ENCODE results near the gene BORCS8.
"Not testable (repeated sequence)": the region's sequence is repeated elsewhere in the genome, so short reads cannot be mapped to it uniquely, and the experiment has no call there.

Gene BORCS8

DNA sequence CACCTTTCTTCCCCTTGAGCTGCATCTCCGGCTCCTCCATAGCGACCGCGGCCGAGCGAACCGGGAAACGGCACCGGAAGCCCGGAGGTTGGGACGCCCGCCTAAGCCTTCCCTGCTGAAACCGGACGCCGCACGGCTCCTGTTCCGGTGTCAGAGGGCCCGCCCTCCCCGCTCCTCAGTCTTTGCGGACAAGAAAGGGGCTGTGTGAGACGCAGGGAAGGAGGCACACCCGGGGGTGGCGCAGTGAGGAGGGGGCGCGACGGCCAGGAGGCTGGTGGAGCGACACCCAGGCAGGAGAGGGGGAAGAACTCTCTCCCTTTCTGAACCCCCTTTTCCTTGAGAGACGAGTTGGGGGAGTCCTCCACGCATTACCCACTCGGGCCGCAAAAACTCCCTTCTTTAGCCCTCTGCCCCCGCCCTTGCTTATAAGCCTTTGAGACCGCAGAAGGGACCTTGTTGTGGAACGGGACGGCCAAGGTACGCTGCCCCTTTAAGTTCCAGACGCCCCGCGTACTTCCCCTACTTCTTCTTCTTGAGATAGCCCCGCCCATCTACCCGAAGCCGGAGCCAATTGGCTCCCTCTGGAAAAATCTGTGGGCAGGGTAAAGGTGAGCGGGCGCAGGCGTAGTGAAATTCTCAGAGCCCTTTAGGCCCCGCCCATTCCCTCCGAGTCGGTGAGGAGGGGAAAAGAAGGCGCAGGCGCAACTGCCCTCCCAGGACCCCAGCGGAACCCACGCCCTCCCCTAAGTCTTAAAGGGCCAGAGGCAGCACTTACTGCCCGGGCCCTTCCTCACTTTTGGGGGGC is at the start of gene BORCS8, which contains the start of gene RFXANK:
BORCS8 (minus strand) TSS at position 75 of the 805 bp plus-strand sequence; CDS start at position 40, 35 bp downstream.
RFXANK (plus strand) TSS at position 181 of the 805 bp plus-strand sequence. CDS start 1,689 bp downstream, outside the sequence.
- peak; percentile 100 for DNase-seq

DNA sequence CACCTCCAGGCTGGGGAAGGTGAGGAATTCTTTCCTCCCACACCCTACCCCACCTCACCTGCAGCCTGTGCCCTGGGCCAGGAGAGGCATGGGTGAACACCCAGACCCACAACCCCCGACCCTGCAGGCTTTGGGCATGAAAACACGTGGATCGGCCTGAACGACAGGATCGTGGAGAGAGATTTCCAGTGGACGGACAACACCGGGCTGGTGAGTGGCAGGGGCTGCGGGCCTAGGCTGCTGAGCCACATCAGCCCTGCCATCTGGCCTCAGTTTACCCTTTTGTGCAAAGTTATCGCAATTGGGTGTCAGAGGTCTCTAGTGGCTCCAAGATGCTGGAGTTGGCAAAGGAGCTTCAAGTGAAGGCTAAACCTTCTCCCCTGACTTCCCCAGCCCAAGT is 48.5 kb upstream of the BORCS8 start:
- DNase-seq = no peak

DNA sequence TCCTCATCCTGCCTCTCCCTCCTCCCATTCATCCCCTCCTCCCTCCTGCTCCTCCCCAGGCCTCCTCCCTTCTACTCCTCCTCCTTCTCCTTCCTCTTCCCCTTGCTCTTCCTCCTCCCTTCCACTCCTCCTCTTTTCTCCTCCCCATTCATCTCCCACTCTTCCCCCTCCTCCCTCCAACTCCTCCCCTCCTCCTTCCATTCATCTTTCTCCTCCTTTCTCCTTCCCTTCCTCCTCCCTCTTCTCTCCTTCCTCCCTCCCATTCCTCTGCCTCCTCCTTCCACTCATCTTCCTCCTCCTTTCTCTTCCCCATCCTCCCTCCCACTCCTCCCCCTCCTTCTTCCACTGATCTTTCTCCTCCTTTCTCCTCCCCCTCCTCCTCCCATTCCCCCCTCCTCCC is 47.7 kb upstream of the BORCS8 start:
- no peak for DNase-seq

DNA sequence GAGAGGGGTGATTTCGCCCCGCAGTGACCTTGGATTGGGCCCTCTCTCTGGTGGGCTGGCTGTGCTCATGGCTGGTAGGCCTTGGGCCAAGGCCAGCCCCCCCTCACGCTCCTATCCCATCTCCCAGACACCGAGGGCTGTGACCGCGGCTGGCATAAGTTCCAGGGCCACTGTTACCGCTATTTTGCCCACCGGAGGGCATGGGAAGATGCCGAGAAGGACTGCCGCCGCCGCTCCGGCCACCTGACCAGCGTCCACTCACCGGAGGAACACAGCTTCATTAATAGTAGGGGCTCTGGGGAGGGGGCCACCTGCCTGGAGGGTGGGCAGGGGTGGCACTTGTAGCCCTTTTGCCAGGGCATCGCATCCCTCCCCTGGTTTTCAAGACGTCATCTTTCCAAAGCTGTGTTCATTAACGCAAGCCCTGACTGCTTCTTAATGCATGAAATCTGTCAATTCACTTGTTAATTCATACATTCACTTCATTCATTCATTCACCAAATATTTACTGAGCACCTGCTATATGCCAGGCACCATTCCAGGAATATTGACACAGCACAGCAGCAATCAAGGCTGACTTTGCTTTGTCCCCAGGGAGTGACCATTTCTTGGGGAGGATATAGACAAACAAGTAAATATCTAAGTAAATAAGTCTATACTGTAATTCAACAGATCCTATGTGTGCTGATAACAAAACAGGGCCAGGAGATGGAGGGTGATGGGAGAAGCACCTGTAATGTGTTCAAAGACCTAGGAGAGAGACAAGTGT is 46.4 kb upstream of the BORCS8 start:
- DNase-seq = no peak

DNA sequence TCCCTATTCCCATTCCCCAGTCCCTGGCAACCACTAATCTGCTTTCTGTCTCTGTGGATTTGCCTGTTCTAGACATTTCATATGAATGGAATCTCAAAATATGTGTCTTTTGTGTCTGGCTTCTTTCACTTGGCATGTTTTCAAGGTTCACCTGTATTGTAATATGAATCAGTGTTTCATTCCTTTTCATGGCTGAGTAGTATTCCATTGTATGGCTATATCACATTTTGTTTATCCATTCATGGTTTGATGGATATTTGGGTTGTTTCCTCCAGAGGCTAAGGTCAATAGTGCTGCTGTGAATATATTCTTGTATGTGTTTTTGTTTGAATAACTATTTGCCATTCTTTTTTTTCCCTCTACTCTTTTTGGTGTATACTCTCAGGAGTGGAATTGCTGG is 44.2 kb upstream of the BORCS8 start:
- no peak for DNase-seq

DNA sequence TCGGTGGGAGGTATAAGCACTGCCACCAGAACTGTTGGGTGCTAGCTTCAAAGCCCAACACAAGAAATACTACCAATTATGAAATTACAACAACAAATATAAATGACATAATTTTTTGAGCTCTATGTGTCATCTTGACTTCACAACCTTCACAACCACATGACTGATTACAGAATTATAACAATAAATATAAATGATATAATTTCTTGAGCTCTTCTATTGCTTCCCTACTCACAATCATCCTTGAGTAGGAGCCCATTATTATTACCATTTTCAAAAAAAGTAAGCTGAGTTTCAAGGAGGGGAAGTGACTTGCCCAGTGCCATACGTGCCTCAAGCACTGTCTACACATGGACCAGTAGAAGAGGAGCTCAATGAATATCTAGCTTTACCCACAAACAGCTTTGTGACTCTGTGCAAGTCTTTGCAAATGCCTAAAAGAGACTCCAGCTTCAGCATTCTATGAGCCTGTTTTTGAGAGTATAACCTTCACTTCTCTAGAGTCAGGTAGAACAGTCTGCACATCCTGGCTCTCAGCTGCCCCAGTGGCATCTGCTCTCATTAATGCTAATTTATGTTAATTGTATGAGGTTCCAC is 42.4 kb upstream of the BORCS8 start:
- DNase-seq = no peak

DNA sequence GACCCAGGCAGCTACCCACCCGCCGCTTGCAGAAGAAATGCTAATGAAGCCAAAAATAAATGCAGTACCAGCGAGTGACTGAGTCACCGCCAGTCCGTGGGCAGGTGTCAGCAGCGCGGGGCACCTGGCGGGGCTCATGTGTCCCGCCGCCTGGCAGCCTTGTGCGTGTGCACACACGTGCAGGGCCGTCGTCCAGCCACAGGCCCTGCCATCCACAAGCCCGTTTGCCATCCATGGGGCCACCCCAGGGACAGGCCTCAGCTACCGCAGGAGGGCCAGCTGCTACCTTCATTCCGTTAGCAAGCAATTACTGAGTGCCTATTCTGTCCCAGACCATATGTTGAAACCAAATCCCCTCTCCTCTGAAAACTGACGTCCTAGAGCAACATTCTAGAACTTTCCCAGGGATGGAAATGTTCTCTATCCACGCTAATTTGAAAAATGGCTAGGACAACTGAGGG is 40.3 kb upstream of the BORCS8 start:
- DNase-seq = no peak

DNA sequence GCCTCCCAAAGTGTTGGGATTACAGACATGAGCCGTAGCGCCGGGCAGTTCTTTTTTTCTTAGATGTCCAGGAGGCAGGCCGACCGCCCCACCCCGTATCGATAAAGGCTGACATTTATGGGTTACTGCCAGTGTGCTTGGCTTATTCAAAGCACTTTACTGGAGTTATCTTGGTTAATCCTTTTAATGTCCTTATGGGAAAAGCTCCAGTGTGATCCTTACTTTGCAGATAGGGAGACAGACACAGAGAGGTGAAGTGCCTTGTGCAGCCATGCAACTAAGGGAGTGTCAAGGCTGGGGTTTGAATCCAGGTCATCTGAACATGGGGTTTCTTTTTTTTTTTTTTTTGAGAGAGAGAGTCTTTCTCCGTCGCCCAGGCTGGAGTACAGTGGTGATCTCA is 39.0 kb upstream of the BORCS8 start:
- DNase-seq = no peak

DNA sequence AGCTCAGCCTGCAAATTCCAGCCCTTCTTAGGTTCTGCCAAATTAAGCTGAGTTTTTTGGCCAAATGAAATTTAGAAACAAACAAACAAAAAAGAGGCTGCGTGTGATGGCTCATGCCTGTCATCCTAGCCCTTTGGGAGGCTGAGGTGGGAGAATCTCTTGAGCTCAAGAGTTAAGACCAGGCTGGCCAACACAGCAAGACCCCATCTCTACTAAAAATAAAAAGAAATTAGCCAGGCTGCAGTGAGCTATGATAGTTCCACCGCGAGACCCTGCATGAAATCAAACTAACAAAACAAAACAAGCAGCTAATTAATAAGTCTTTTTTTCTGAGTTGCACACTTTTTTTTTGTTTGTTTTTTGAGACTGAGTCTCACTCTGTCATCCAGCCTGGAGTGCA is 37.7 kb upstream of the BORCS8 start:
- no peak for DNase-seq

DNA sequence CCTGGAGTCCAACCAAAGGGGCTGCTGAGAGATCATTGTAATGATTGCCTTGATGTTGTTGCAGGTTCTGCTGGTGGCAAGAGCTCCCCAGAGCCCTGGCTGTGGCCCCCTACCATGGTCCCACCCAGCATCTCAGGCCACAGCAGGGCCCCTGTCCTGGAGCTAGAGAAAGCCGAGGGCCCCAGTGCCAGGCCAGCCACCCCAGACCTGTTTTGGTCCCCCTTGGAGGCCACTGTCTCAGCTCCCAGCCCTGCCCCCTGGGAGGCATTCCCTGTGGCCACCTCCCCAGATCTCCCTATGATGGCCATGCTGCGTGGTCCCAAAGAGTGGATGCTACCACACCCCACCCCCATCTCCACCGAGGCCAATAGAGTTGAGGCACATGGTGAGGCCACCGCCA is 35.3 kb upstream of the BORCS8 start:
- no peak for DNase-seq

DNA sequence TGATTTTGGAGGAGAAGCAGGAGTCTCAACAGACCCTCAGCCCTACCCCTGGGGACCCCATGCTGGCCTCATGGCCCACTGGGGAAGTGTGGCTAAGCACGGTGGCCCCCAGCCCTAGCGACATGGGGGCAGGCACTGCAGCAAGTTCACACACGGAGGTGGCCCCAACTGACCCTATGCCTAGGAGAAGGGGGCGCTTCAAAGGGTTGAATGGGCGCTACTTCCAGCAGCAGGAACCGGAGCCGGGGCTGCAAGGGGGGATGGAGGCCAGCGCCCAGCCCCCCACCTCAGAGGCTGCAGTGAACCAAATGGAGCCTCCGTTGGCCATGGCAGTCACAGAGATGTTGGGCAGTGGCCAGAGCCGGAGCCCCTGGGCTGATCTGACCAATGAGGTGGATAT is 34.7 kb upstream of the BORCS8 start:
- no peak for DNase-seq

DNA sequence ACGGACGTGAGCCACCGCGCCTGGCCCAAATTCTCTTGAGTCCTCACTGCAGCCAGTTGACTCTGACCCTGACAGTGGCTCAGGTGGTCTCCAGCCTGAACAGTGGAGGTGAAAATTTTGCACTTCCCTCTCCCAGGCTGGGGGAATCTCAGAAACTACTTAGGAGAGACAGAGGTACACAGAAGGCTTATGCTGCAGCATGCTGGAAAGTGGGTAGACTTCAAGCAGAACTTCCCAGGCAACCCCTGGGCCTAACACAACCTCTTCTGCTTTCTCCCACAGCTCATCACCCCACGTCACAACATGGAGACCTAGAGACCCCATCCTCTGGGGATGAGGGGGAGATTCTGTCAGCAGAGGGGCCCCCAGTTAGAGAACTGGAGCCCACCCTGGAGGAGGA is 34.3 kb upstream of the BORCS8 start:
- DNase-seq = no peak

DNA sequence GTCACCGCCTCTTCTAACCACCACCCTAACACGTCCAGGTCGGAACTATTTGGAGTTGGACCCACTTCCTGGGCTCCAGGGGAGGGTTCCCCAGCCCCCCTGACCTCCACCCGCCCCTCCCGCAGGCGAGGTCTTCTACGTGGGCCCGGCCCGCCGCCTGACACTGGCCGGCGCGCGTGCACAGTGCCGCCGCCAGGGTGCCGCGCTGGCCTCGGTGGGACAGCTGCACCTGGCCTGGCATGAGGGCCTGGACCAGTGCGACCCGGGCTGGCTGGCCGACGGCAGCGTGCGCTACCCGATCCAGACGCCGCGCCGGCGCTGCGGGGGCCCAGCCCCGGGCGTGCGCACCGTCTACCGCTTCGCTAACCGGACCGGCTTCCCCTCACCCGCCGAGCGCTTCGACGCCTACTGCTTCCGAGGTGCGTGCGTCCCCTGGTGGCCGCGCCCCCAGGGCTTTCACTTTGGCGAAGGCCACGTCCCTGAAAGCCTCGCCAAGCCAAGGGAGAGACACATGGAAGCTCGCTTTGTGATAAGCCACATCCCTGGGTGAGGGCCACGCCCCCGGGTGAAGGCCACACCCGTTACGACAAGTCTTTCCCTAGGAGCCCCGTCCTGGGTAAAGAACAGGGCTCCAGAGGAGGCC is 33.0 kb upstream of the BORCS8 start:
- peak; percentile 93 for DNase-seq

DNA sequence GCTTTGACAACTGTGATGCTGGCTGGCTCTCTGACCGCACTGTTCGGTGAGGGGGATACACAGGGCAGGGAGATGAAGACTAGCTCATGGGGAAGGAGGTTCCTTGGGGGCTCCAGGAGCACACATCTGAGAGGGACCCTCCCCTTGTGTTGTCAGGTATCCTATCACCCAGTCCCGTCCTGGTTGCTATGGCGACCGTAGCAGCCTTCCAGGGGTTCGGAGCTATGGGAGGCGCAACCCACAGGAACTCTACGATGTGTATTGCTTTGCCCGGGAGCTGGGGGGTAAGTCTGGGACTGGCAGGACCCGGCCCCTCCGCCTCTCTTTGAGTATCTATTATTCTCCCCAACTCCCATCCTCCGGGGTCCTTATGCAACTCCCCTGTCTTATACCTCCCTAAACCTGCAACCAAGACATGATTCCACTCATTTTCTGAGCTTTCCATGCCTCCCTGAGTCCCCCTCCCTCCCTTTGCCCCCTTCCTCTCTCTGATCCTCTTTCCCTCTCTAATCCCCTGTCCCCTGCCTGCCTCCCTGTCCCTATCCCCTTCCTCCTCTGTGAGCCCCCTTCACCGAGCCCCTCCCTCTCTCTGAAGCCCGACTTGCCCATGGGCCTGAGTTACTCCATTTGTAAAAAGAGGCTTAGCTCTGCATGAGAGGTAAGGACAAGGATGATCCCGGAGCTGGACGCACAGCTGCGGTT is 32.3 kb upstream of the BORCS8 start:
- no peak for DNase-seq

DNA sequence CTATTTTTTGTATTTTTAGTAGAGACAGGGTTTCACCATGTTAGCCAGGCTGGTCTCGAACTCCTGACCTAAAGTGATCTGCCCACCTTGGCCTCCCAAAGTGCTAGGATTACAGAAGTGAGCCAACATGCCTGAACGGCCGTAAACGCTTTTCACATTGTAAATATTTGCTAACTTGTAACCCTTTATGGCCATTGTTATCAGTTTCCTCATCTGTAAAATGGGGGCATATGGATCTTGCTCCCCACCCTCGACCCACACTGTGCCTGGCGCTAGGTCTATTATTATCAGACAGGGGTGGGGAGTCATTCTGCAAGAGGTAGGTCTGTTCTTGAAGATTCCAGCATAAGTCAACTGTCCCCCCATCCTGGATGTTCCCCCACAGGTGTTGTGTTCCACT is 31.7 kb upstream of the BORCS8 start:
- no peak for DNase-seq

DNA sequence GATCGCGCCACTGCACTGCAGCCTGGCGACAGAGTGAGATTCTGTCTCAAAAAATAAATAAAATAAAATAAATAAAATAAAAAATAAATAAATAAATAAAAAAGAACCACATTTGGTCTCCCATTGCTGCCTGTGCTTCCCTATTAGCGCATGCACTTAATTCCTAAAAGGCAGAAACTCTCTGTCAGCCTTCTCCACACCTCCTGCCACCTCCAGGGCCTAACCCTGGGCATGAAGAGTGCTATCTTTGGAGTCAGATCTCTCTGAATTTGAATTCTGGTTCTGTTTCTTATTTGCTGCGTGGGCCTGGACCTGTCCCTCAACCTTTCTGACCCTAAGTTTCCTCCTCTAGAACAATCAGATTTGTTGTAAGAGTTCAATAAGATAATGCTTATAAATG is 31.1 kb upstream of the BORCS8 start:
- no peak for DNase-seq

DNA sequence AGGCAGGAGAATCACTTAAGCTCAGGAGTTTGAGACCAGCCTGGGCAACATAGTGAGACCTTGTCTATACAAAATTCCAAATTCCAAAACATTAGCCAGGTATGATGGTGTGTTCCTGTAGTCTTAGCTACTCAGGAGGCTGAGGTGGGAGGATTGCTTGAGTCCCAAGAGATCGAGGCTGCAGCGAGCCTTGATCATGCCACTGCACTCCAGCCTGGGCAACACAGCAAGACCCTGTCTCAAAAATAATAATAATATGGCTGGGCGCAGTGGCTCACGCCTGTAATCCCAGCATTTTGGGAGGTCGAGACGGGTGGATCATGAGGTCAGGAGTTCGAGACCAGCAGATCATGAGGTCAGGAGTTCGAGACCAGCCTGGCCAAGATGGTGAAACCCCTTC is 29.0 kb upstream of the BORCS8 start:
- not testable (repeated sequence) for DNase-seq

DNA sequence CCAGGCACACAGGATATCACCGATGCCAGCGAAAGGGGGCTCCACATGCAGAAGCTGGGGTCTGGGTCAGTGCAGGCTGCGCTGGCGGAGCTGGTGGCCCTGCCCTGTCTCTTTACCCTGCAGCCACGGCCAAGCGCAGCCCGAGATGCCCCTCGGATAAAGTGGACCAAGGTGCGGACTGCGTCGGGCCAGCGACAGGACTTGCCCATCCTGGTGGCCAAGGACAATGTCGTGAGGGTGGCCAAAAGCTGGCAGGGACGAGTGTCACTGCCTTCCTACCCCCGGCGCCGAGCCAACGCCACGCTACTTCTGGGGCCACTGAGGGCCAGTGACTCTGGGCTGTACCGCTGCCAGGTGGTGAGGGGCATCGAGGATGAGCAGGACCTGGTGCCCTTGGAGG is 27.0 kb upstream of the BORCS8 start:
- no peak for DNase-seq

DNA sequence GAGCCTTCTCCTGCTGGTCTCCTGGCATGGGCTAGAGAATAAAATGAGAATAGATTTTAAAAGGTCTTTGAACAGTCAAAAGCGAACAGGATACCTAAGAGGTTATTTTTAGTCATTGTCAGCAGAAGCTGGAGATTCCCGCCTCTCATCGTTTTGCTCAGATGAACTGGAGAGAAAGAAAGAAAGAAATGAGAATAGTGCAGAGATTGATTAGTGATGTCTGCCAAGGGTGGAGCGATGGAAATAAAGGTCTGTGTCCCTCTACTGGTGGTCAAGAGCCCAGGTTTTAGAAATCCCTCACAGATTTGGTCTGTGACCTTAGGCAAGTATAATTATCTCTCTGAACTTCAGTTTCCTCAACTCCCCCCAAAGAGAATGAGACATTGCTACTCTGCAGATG is 25.1 kb upstream of the BORCS8 start:
- DNase-seq = peak; percentile 49

DNA sequence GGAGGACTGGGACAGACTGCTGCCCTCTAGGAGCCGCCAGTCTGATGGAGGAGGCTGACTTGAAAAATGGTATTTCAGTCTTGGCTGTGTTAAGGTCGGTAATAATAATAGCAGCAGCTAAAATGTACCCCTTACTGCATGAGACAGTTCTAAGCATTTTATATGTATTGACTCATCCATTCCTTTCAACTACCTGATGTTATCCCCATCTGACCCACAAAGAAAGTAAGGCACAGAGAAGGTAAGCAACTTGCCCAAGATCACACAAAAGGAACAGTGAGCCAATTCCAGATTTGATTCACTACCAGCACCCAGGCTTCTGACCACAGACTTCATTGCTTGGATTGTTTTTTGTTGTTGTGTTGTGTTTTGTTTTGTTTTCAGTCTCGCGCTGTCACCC is 23.8 kb upstream of the BORCS8 start:
- no peak for DNase-seq

DNA sequence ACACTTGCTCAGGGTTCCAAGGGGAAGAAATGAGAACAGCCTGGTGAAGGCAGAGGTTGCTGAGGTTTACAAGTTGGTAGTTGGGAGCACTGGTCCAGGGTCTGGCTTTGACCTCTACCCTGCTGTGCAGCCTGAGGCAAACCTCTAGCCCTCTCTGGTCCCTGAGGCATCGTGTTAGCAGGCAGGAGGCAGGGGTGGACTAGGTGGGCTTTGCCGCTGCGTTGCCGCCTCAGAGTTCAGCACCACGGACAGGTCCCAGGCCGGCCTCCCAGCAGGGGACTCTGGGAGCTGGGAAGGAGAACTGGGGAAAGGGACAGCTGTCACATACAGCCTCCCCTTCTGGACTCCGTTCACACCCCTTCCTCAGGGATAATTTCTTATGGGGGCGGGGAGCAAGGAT is 22.9 kb upstream of the BORCS8 start:
- DNase-seq = peak; percentile 44

DNA sequence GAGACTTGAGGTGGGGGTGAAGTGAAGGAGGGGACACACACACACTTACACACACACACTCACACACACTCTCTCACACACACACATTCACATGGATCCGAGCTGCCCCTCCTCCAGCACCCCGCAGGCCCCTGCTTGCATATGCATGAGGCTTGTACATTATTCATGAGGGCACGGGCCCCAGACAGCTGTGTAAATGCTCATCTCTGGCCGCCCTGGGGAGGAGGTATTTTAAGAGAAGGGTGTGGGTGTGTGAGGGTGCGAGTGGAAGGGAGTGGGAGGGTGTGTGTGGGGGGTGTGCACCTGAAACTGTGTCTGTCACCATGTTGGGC is 22.2 kb upstream of the BORCS8 start:
- DNase-seq = no peak

Measured in hematopoietic multipotent progenitor cell treated with erythropoietin and hydrocortisone succinate and interleukin-3 and kit ligand, for 8 days (in vitro differentiated cells).